Common myeloid progenitor, CD34-positive (primary cell): ENCODE results near the gene ADAMTS10.

Experiments
- CTCF ChIA-PET: fragments of 350-600 bp; sonication (Branson Sonifier 250); formaldehyde crosslinking; loops from one replicate; lab custom pipeline; 2021; ENCODE audit warnings: antibody characterized with exemption; lab: Charles Lee
- POLR2A ChIA-PET: fragments of 350-600 bp; sonication (Branson Sonifier 250); formaldehyde crosslinking; loops from one replicate; lab custom pipeline; 2021; ENCODE audit warnings: antibody characterized with exemption; lab: Charles Lee
- DNase-seq, 3 donors: peaks; one replicate each; pipeline versions ENCODE4 v3.0.0 to v3.0.0-alpha.2; 2013
- H3K27ac ChIP-seq, 2 experiments: 1 replicate in 1 of 2; 2 replicates in 1 of 2; pipeline ENCODE4 v1.7.0; 2013; ENCODE audit warnings: inconsistent platforms in 2 of 2, low read length in 2 of 2, mild to moderate bottlenecking in 2 of 2, low read depth in 1 of 2, moderate library complexity in 1 of 2; ENCODE audit not compliant: severe bottlenecking in 2 of 2, insufficient read depth in 1 of 2, poor library complexity in 1 of 2
- H3K27me3 ChIP-seq, 5 experiments: replicated peaks in 2 of 5; 1 replicate in 3 of 5; 2 replicates in 2 of 5; pipeline versions ENCODE4 v1.6.1 to v1.7.0; 2013; ENCODE audit warnings: low read length in 4 of 5, mild to moderate bottlenecking in 2 of 5, moderate library complexity in 2 of 5, inconsistent platforms in 1 of 5; ENCODE audit not compliant: insufficient read depth in 5 of 5, control insufficient read depth in 4 of 5
- H3K36me3 ChIP-seq, 4 experiments: 1 replicate in 2 of 4; 2 replicates in 2 of 4; pipeline versions ENCODE4 v1.6.1 to v1.7.0; 2013; ENCODE audit warnings: low read length in 3 of 4, control low read depth in 1 of 4, mild to moderate bottlenecking in 1 of 4; ENCODE audit not compliant: control insufficient read depth in 4 of 4, insufficient read depth in 4 of 4
- H3K4me1 ChIP-seq, 4 experiments: 1 replicate in 3 of 4; 2 replicates in 1 of 4; pipeline versions ENCODE4 v1.6.1 to v1.7.1; 2013; ENCODE audit warnings: low read length in 3 of 4, mild to moderate bottlenecking in 3 of 4, control low read depth in 1 of 4, inconsistent platforms in 1 of 4, moderate library complexity in 1 of 4; ENCODE audit not compliant: control insufficient read depth in 4 of 4, insufficient read depth in 4 of 4; ENCODE audit errors: control extremely low read depth in 1 of 4
- H3K4me3 ChIP-seq, 7 experiments: 1 replicate in 4 of 7; 2 replicates in 3 of 7; pipeline versions ENCODE4 v1.5.1 to v1.7.0; 2013; ENCODE audit warnings: mild to moderate bottlenecking in 7 of 7, low read length in 6 of 7, moderate library complexity in 6 of 7, inconsistent platforms in 2 of 7, low read depth in 2 of 7, control low read depth in 1 of 7; ENCODE audit not compliant: insufficient read depth in 4 of 7, control insufficient read depth in 1 of 7; ENCODE audit errors: extremely low read depth in 1 of 7
- H3K9me3 ChIP-seq, 5 experiments: 1 replicate in 4 of 5; 2 replicates in 1 of 5; pipeline versions ENCODE4 v1.6.1 to v1.7.1; 2013; ENCODE audit warnings: low read length in 4 of 5, mild to moderate bottlenecking in 2 of 5, inconsistent platforms in 1 of 5, low read depth in 1 of 5, moderate library complexity in 1 of 5; ENCODE audit not compliant: control insufficient read depth in 4 of 5, insufficient read depth in 2 of 5; ENCODE audit errors: control extremely low read depth in 1 of 5
- WGBS: methylation state at CpG from one replicate; pipeline ENCODE4 v1.1.5; 2013; ENCODE audit not compliant: insufficient coverage; 5-methylcytosine and 5-hydroxymethylcytosine counted together

ADAMTS10 gene

DNA sequence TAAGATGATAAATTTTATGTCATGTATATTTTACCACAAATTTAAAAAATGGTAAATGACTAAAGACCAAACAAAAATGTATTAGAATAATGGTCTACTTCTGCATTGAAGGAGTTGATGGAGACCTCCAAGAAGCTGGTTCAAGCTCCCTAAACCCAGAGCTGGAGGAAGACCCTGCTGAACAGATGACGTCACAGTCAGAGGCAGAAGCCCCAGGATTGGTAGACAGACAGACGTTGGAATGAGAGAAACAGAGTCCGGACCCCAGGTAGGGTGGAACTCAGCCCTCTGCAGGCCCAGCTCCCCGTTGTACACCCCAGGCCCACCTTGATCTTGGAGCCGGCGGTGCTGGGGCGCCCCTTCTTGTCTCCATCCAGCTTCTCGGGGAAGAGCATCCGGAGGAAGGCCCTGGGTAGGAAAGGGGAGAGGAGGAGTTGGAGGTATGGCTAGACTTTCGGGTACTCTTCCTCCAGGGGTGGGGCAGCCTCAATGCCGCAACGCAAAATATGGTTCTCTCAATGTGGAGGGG lies 70.8 kb downstream of the ADAMTS10 start:
- ChIA-PET CTCF (interaction anchor here (1.1 to 2.0 kb wide), 2 partner anchors 39 to 41 kb away, joined by 3 to 9 read pairs; no protein-coding TSS in a partner anchor), POLR2A (no interaction called here)
- WGBS: 98% methylated on average over 8 of the region's 12 CpGs
- Histone ChIP-seq H3K9me3 (no peaks in the 10 kb centered on the region), H3K36me3 (peaks cover 3 to 48% (median 39%) of the 10 kb centered on the region in 4 experiments), H3K27ac (no peak overlapping the region), H3K4me1 (no peaks in the 10 kb centered on the region), H3K4me3 (no peak overlapping the region), H3K27me3 (no peaks in the 10 kb centered on the region)
- no peak for DNase-seq

DNA sequence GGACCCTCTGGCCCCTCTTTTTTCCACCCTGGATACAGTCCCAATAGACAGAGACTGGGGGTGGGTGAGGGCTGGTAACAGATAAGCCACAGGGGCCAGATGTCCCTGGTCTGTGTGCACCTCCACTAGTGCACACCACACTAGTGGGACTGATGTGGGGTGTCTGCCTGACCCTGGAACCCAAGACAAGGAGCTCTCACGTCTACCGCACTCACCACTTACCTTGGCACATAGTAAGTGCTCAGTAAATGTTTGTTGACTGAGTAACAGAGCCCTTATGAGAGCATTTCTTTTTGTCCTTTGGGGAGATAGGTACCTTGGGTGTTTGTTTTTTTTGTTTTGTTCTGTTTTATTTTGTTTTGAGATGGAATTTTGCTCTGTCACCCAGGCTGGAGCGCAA lies 73.4 kb downstream of the ADAMTS10 start:
- Histone ChIP-seq H3K4me3 (no peak overlapping the region), H3K4me1 (no peaks in the 10 kb centered on the region), H3K27me3 (no peaks in the 10 kb centered on the region), H3K36me3 (peaks cover 4 to 45% (median 34%) of the 10 kb centered on the region in 4 experiments), H3K9me3 (no peaks in the 10 kb centered on the region), H3K27ac (no peak overlapping the region)
- CTCF ChIA-PET: interaction anchor here (1.6 kb wide), 1 partner anchor 12 kb away, joined by 3 read pairs; no protein-coding TSS in a partner anchor
- DNase-seq: no peak
- POLR2A ChIA-PET: no interaction called here
- WGBS: 100% methylated on average over 1 of the region's 3 CpGs

GRCh38 chr19:8536282-8536681 lies 74.2 kb downstream of the ADAMTS10 start:
- no peak overlapping the region for H3K27ac ChIP-seq
- H3K9me3 ChIP-seq: no peaks in the 10 kb centered on the region
- H3K36me3 ChIP-seq: peaks cover 6 to 45% (median 31%) of the 10 kb centered on the region in 4 experiments
- no peaks in the 10 kb centered on the region for H3K27me3 ChIP-seq
- 100% methylated on average over 15 of the region's 22 CpGs for WGBS
- no peak overlapping the region for H3K4me3 ChIP-seq
- no peaks in the 10 kb centered on the region for H3K4me1 ChIP-seq
- DNase-seq: no peak
- ChIA-PET CTCF (no interaction called here), POLR2A (no interaction called here)

DNA sequence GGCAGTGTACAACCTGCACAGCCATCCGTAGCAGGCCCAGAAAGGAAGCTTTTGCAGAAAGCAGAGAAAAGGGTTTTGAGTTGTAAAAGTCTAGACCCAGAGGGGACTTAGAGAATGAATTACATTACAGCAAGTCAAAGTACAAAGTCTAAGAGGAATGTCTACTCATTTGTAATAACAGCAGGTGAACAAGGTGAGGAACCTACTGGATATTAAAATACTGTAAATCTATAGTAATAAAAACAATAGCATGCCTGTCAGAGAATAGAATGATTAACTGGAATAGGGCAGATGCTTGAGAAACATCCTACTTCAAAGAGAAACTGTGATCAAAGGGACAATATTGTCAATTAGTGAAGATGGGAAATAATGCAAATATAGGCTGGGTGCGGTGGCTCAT lies 78.3 kb downstream of the ADAMTS10 start:
- Histone ChIP-seq H3K27ac (no peak overlapping the region), H3K4me3 (no peak overlapping the region), H3K36me3 (peaks cover 15 to 54% (median 38%) of the 10 kb centered on the region in 4 experiments), H3K9me3 (no peaks in the 10 kb centered on the region), H3K4me1 (no peaks in the 10 kb centered on the region), H3K27me3 (no peaks in the 10 kb centered on the region)
- CTCF ChIA-PET: interaction anchor here (0.6 to 2.0 kb wide), 4 partner anchors 10 to 68 kb away, joined by 3 to 9 read pairs (median 6); no protein-coding TSS in a partner anchor
- 96% methylated on average over 2 of the region's 2 CpGs for WGBS
- POLR2A ChIA-PET: interaction anchor here (0.6 kb wide), 1 partner anchor 15 kb away, joined by 5 read pairs; no protein-coding TSS in a partner anchor
- no peak for DNase-seq

DNA sequence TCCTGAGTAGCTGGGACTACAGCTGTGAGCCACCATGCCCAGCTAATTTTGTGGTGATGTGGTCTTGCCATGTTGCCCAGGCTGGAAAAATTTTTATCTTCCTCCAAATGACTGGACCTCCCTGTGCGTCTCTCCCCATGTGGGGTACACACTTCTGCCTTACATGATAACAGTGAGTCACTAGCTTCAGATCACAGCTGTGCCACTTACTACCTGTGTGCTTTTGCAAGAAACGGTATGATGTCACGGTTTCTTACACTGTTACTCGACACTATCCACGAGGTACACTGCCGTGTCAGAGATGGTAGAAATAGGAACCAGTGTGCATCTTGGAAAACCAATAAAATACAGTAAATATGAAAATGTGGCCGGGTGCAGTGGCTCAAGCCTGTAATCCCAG lies 79.0 kb downstream of the ADAMTS10 start:
- H3K4me1 ChIP-seq: no peaks in the 10 kb centered on the region
- H3K27me3 ChIP-seq: no peaks in the 10 kb centered on the region
- no peak for DNase-seq
- POLR2A ChIA-PET: interaction anchor here (0.6 kb wide), 1 partner anchor 16 kb away, joined by 5 read pairs; no protein-coding TSS in a partner anchor
- no peak overlapping the region for H3K4me3 ChIP-seq
- no peak overlapping the region for H3K27ac ChIP-seq
- no peaks in the 10 kb centered on the region for H3K9me3 ChIP-seq
- CTCF ChIA-PET: interaction anchor here (1.2 to 2.0 kb wide), 3 partner anchors 9 to 48 kb away, joined by 5 to 9 read pairs (median 7); no protein-coding TSS in a partner anchor
- WGBS: 90% methylated on average over 6 of the region's 7 CpGs
- H3K36me3 ChIP-seq: peaks cover 15 to 56% (median 38%) of the 10 kb centered on the region in 4 experiments
